Psoas muscle (tissue), 8 donors: ENCODE data around the gene INSIG1. TPM values are rescaled to one million over a fixed set of nuclear protein-coding genes. Genes with fewer than 3 reads are reported as not detected.

Source experiments
- ATAC-seq, 4 donors: fragments of 200-7000 bp; cut with Tn5 transposase; one replicate each; pipeline ENCODE4 v1.9.1; 2020; ENCODE audit warnings: moderate library complexity in 3 of 4, mild to moderate bottlenecking in 2 of 4
- DNase-seq, 2 donors: peaks; one replicate each; pipeline ENCODE4 v3.0.0-alpha.2; 2020
- H3K27ac ChIP-seq: fragments of 200-600 bp; one replicate; pipeline ENCODE4 v1.8.0; 2022
- H3K27me3 ChIP-seq, 3 donors: fragments of 200-600 bp in 1 of 3; one replicate each; pipeline versions ENCODE4 v1.6.1 to v1.8.0; 2013 to 2022; ENCODE audit warnings: low read length in 2 of 3, mild to moderate bottlenecking in 2 of 3, moderate library complexity in 1 of 3; ENCODE audit not compliant: insufficient read depth in 3 of 3
- H3K36me3 ChIP-seq, 2 donors: fragments of 200-600 bp in 1 of 2; one replicate each; pipeline versions ENCODE4 v1.6.1 to v1.8.0; 2013 to 2022; ENCODE audit warnings: low read depth in 1 of 2, mild to moderate bottlenecking in 1 of 2, moderate library complexity in 1 of 2; ENCODE audit not compliant: insufficient read depth in 1 of 2
- H3K4me1 ChIP-seq: fragments of 200-600 bp; one replicate; pipeline ENCODE4 v1.8.0; 2022
- H3K4me3 ChIP-seq: fragments of 200-600 bp; one replicate; pipeline ENCODE4 v1.8.0; 2022; ENCODE audit warnings: mild to moderate bottlenecking
- H3K9me3 ChIP-seq: fragments of 200-600 bp; one replicate; pipeline ENCODE4 v1.8.0; 2022
- WGBS, 3 donors: extraction: QIAGEN DNeasy Blood & Tissue Kit; methylation state at CpG; one replicate each; pipeline versions ENCODE4 v1.1.6 to v1.1.7; 2013; 5-methylcytosine and 5-hydroxymethylcytosine counted together
- intact Hi-C, 2 donors: fragments of 100-400 bp; cut with DNase I; formaldehyde crosslinking; loops; one replicate each; pipeline versions ENCODE4 v1.11.0 to v1.14.2; 2022
- polyA plus RNA-seq, 3 donors: library from polyadenylated mRNA; stranded (reverse); fragments of 200-250 nt; gene quantifications; one replicate each; pipeline ENCODE4 v1.2.3, GENCODE V29; 2013
- total RNA-seq, 4 donors: library from RNA; stranded (reverse); fragmentation: NEBNext Ultra II Directional in 2 of 4; extraction: Animal tissue kit (Norgen Biotek cat#: 25700) in 2 of 4; gene quantifications; one replicate each; pipeline versions ENCODE4 v1.2.1 to v1.2.4, GENCODE V29; 2021 to 2023
- TF ChIP-seq, protein P1 (sequence below): fragments of 200-600 bp; IDR thresholded peaks from one replicate; pipeline ENCODE4 v1.8.0; 2022; ENCODE audit warnings: antibody characterized with exemption
- donor health status: healthy with polysubstance abuse.
- donor health status: DM: no; HTN: no; CAD: no; lungs with moderate emphysema.
- donor health status: Bipolar disorder and iron deficiency.
- donor health status: healthy.
- donor health status: DM: yes; HTN: yes; CAD: no.
- donor health status: DM: no; HTN: no; CAD: no.
- donor health status: DM: no; HTN: no; CAD: no.
- donor health status: DM: yes; HTN: yes; CAD: no.

Gene INSIG1
- total and polyA plus RNA-seq, 7 donors: 4.0 to 20.0 (median 7.4) TPM

DNA sequence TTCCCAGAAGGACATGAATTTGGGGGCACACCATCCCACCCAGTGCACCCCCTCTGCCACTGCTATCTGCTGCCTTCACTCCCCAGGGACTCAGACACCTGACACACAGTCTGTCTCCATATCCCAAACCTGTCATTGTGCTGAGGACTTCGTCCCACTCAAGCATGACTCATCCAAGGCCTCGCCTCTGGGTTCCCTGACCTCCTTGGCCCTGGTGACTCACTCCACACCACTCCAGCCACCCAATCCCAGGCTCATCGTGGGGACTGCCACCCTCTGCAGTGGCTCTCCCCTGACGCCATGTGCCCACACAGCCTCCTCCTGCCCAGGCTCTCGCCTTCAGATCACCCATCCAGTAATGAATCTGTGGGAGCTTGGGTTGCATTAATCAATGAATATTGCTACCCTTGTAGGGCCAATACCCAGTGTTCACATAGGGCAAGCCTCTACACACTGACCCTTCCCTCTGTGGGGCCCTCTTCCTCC lies 6.6 kb upstream of the INSIG1 start:
- WGBS, 3 donors: 53 to 62% (median 54%) methylated on average over 5 of the region's 5 CpGs
- DNase-seq (peak in 1 of 2 donors; percentile 59), ATAC-seq (peak; percentile 76 to 91 (median 86))
- H3K36me3 ChIP-seq: no peaks in the 10 kb centered on the region
- no peaks in the 10 kb centered on the region for H3K4me1 ChIP-seq
- H3K27me3 ChIP-seq: no peaks in the 10 kb centered on the region
- H3K27ac ChIP-seq: no peak overlapping the region
- H3K4me3 ChIP-seq: no peak overlapping the region
- TF ChIP-seq, protein P1, sequence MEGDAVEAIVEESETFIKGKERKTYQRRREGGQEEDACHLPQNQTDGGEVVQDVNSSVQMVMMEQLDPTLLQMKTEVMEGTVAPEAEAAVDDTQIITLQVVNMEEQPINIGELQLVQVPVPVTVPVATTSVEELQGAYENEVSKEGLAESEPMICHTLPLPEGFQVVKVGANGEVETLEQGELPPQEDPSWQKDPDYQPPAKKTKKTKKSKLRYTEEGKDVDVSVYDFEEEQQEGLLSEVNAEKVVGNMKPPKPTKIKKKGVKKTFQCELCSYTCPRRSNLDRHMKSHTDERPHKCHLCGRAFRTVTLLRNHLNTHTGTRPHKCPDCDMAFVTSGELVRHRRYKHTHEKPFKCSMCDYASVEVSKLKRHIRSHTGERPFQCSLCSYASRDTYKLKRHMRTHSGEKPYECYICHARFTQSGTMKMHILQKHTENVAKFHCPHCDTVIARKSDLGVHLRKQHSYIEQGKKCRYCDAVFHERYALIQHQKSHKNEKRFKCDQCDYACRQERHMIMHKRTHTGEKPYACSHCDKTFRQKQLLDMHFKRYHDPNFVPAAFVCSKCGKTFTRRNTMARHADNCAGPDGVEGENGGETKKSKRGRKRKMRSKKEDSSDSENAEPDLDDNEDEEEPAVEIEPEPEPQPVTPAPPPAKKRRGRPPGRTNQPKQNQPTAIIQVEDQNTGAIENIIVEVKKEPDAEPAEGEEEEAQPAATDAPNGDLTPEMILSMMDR: no peak
- intact Hi-C loops: loop anchor here in 1 of 2 donors (1.0 to 5.0 kb wide), 2 partner anchors 32 to 99 kb away; no protein-coding TSS in a partner anchor
- H3K9me3 ChIP-seq: no peaks in the 10 kb centered on the region

DNA sequence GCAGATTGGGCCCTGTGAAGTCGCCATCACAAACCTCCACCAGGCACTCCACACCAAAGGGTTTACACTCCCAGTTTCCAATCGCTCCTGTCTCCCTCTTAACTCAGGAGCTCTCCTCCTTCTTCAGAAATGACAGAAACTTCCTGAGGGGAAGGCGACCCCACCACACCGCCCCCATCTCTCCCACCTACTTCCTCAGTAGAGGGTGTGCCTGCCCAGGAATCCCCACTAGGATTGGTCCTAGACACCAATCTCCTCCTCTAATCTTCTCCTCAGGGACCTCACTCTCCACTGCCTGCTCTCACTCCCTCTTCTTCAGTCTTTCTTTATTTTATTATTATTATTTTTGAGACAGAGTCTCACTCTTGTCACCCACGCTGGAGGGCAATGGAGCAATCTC lies 5.9 kb upstream of the INSIG1 start:
- no peak for DNase-seq
- Histone ChIP-seq H3K27me3 (no peaks in the 10 kb centered on the region), H3K27ac (no peak overlapping the region), H3K9me3 (no peaks in the 10 kb centered on the region), H3K4me1 (peaks cover 4% of the 10 kb centered on the region), H3K36me3 (no peaks in the 10 kb centered on the region), H3K4me3 (no peak overlapping the region)
- WGBS, 3 donors: 79 to 87% (median 84%) methylated on average over 5 of the region's 5 CpGs
- TF ChIP-seq, protein P1: no peak
- intact Hi-C loops: loop anchor here in 1 of 2 donors (1.0 to 5.0 kb wide), 2 partner anchors 32 to 99 kb away; no protein-coding TSS in a partner anchor
- ATAC-seq: no peak

DNA sequence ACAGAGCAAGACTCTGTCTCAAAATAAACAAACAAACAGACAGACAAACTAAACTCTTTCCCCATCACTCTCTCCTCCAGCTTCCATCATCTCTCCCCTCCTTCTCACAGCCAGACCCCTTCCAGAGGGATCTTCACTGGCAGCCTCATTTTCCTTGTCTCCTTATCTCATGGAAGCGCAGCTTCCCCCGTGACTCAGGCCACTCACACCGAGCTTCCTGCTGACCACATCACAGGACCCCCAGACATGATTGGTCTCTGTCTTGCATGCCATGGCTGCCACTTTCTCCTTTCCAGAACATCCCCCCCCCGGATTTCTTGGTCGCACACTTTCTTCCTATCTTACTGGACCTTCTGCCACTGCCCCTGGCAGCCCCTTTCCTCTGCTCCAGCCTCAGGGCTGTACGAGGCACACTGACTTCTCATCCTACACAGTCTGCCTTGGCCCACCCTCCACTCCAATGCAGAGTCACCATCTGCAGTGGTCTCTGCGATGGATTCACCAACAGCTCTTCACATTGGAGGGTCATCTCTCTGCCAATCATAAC lies 4.9 kb upstream of the INSIG1 start:
- DNase-seq (no peak), ATAC-seq (no peak)
- Histone ChIP-seq H3K36me3 (no peaks in the 10 kb centered on the region), H3K4me1 (peaks cover 7% of the 10 kb centered on the region), H3K27ac (no peak overlapping the region), H3K4me3 (no peak overlapping the region), H3K9me3 (no peaks in the 10 kb centered on the region), H3K27me3 (no peaks in the 10 kb centered on the region)
- 76 to 87% (median 77%) methylated on average over 7 of the region's 7 CpGs for WGBS, 3 donors
- TF ChIP-seq, protein P1: no peak
- intact Hi-C loops: loop anchor here in 1 of 2 donors (5.0 kb wide), 1 partner anchor 100 kb away; no protein-coding TSS in a partner anchor

DNA sequence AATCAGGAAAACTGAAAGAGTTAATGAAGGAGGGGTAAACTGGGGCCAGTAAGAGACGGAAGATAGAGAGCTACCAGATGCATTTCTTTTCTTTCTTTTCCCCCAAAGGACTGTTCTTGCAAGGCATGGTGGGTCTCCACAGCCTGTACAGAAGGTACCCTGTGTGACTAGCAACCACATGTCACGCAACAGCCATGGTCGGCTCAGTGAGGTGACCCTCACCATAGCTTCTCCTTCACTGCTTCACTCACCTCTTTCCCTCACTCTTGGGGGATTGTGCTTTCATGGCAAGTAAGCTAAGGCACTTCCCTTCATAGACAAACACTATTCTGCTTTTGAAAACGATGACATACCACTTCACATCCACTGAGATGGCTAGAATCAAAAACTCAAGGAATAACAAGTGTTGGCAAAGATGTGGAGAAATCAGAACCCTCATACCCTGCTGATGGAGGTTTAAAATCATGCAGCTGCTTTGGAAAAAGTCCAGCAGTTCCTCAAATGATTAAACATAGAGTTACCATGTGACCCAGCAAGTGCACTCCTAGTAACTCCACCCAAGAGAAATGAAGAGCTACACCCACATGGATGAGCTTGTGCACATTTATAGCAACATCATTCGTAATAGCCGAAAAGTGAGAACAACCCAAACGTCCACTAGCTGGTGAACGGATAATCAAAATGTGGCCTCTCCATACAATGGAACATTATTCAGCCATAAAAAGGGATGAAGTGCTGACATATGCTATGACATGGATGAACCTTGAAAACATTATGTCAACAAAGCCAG lies 3.8 kb upstream of the INSIG1 start:
- Histone ChIP-seq H3K36me3 (no peaks in the 10 kb centered on the region), H3K4me1 (peaks cover 7% of the 10 kb centered on the region), H3K4me3 (no peak overlapping the region), H3K9me3 (no peaks in the 10 kb centered on the region), H3K27me3 (no peaks in the 10 kb centered on the region), H3K27ac (no peak overlapping the region)
- ATAC-seq (no peak), DNase-seq (no peak)
- intact Hi-C loops: loop anchor here in 1 of 2 donors (5.0 kb wide), 1 partner anchor 102 kb away; no protein-coding TSS in a partner anchor
- TF ChIP-seq, protein P1: no peak
- WGBS, 3 donors: 83 to 86% (median 85%) methylated on average over 8 of the region's 8 CpGs
